Duodenal mucosa (tissue), 2 donors: ENCODE data around the gene CIZ1.
"Not testable (repeated sequence)": the region's sequence is repeated elsewhere in the genome, so short reads cannot be mapped to it uniquely, and the experiment has no call there.

Experiments
- H3K27ac ChIP-seq: one replicate; pipeline ENCODE4 v1.7.0; 2013; ENCODE audit warnings: low read depth, low read length
- H3K27me3 ChIP-seq, 2 donors: one replicate each; pipeline ENCODE4 v1.7.0; 2013; ENCODE audit warnings: low read length in 2 of 2, control low read depth in 1 of 2; ENCODE audit not compliant: insufficient read depth in 2 of 2, control insufficient read depth in 1 of 2
- H3K36me3 ChIP-seq, 2 donors: one replicate each; pipeline ENCODE4 v1.7.0; 2013; ENCODE audit warnings: low read length in 2 of 2, control low read depth in 1 of 2; ENCODE audit not compliant: insufficient read depth in 2 of 2, control insufficient read depth in 1 of 2
- H3K4me1 ChIP-seq, 2 donors: one replicate each; pipeline ENCODE4 v1.7.0; 2013; ENCODE audit warnings: low read length in 2 of 2, control low read depth in 1 of 2; ENCODE audit not compliant: insufficient read depth in 2 of 2, control insufficient read depth in 1 of 2
- H3K4me3 ChIP-seq, 2 donors: one replicate each; pipeline ENCODE4 v1.7.0; 2013; ENCODE audit warnings: low read length in 2 of 2, low read depth in 1 of 2
- H3K9ac ChIP-seq, 2 donors: one replicate each; pipeline ENCODE4 v1.7.0; 2013; ENCODE audit warnings: low read length in 2 of 2, low read depth in 1 of 2
- H3K9me3 ChIP-seq, 2 donors: one replicate each; pipeline ENCODE4 v1.7.0; 2013; ENCODE audit warnings: low read length in 2 of 2, control low read depth in 1 of 2; ENCODE audit not compliant: control insufficient read depth in 1 of 2

Gene CIZ1

GRCh38 chr9:128188209-128188608 lies 3.2 kb downstream of the CIZ1 start:
- no peaks in the 10 kb centered on the region for H3K9me3 ChIP-seq
- peaks cover 12 to 14% of the 10 kb centered on the region in 2 donors for H3K4me1 ChIP-seq
- no peak overlapping the region for H3K9ac ChIP-seq
- H3K27ac ChIP-seq, result no peak overlapping the region
- H3K36me3 ChIP-seq, result peaks cover 15 to 33% of the 10 kb centered on the region in 2 donors
- no peaks in the 10 kb centered on the region for H3K27me3 ChIP-seq
- no peak overlapping the region for H3K4me3 ChIP-seq

DNA sequence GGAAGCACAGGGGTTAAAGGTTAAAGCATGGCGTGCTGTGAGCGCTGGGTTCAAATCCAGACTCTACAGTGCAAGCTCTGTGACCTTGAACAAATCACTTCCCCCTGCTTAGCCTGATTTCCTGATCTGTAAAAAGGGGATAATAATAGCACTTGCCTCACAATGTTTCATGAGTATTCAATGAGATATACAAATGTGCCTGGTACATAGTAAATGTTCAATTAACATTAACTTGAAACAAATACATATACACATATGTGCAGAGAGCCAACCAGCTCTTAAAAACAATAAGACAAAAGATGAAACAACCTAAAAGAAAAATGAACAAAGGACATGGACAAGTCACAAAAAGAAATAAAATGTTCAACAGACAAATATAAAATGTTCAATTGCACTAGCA lies 4.0 kb downstream of the CIZ1 start:
- Histone ChIP-seq H3K9me3 (no peaks in the 10 kb centered on the region), H3K4me1 (peaks cover 12 to 14% of the 10 kb centered on the region in 2 donors), H3K27me3 (no peaks in the 10 kb centered on the region), H3K36me3 (peaks cover 15 to 38% of the 10 kb centered on the region in 2 donors), H3K9ac (no peak overlapping the region), H3K27ac (no peak overlapping the region), H3K4me3 (no peak overlapping the region)

- Histone ChIP-seq H3K4me3 (no peak overlapping the region), H3K27ac (no peak overlapping the region), H3K27me3 (no peaks in the 10 kb centered on the region), H3K9ac (no peak overlapping the region), H3K9me3 (no peaks in the 10 kb centered on the region), H3K4me1 (peaks cover 12 to 14% of the 10 kb centered on the region in 2 donors), H3K36me3 (peaks cover 15 to 38% of the 10 kb centered on the region in 2 donors)
These were observed 5.1 kb downstream of the CIZ1 start for GRCh38 chr9:128185979-128186965.

- H3K4me3 ChIP-seq, result no peak overlapping the region
- no peaks in the 10 kb centered on the region for H3K27me3 ChIP-seq
- H3K4me1 ChIP-seq, result no peaks in the 10 kb centered on the region
- H3K9me3 ChIP-seq, result no peaks in the 10 kb centered on the region
- H3K9ac ChIP-seq, result no peak overlapping the region
- peaks cover 36 to 67% of the 10 kb centered on the region in 2 donors for H3K36me3 ChIP-seq
- H3K27ac ChIP-seq, result no peak overlapping the region
These were observed 8.3 kb downstream of the CIZ1 start for GRCh38 chr9:128182893-128183588.

GRCh38 chr9:128181480-128181879 lies 9.9 kb downstream of the CIZ1 start:
- not testable (repeated sequence) for H3K27ac ChIP-seq, H3K9ac ChIP-seq, H3K27me3 ChIP-seq, H3K9me3 ChIP-seq, H3K4me3 ChIP-seq, H3K4me1 ChIP-seq
- peaks cover 38 to 73% of the 10 kb centered on the region in 2 donors for H3K36me3 ChIP-seq

DNA sequence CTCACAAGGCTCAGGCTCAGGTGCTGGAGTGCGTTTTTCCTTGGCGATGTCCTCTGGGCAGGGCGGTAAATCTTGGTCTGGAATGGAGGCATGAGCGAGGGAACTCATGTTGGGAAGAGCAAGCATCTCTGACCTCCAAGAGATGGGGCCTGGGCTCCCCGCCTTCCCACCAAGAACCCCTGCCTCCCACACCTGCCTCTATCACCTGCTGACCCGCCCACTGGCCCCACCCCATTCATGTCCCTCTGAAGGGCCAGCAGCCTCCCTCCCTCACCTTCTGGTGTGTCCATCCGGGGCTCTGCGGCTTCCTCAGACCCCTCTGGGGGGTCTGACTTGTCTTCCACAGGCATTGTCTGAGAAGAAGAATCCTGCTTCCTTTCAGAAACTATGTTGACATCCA lies 10.9 kb downstream of the CIZ1 start:
- no peak overlapping the region for H3K9ac ChIP-seq
- peaks cover 37 to 73% of the 10 kb centered on the region in 2 donors for H3K36me3 ChIP-seq
- H3K4me1 ChIP-seq, result no peaks in the 10 kb centered on the region
- no peak overlapping the region for H3K4me3 ChIP-seq
- H3K9me3 ChIP-seq, result no peaks in the 10 kb centered on the region
- H3K27me3 ChIP-seq, result no peaks in the 10 kb centered on the region
- H3K27ac ChIP-seq, result no peak overlapping the region

- H3K36me3 ChIP-seq, result peaks cover 37 to 73% of the 10 kb centered on the region in 2 donors
These were observed 11.4 kb downstream of the CIZ1 start for GRCh38 chr9:128180001-128180400.

DNA sequence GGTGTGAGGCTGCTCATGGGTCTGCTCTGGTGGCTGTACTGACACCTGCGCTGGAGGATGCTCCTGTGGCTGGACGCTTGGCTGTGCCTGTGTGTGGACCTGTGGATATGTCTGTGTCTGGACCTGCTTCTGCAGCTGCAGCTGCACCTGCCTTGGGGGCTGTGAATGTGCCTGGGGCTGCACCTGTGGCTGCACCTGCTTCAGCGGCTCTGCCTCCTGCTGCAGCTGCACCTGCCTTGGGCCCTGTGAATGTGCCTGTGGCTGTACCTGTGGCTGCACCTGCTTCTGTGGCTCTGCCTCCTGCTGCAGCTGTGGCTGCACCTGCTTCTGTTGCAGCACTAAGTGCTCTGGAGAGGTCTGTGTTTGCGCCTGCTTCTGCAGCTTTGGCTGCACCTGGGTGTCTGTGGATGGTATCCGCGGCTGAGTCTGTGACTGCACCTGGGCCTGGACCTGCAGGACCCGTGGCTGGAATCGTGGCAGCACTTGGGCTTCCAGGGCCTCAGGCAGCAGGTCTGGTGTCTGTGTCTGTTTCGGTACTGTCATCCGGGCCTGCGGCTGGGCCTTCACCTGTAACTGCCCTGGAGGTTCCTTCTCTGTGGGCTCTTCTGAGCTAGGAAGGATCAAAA lies 12.5 kb downstream of the CIZ1 start:
- Histone ChIP-seq H3K27ac (no peak overlapping the region), H3K4me3 (no peak overlapping the region), H3K9ac (no peak overlapping the region), H3K4me1 (no peaks in the 10 kb centered on the region), H3K27me3 (no peaks in the 10 kb centered on the region), H3K36me3 (peaks cover 43 to 77% of the 10 kb centered on the region in 2 donors), H3K9me3 (no peaks in the 10 kb centered on the region)

More at GRCh38 chr9:128180001-128180400, 11.4 kb downstream of the CIZ1 start:
- Histone ChIP-seq H3K4me1 (no peaks in the 10 kb centered on the region), H3K9ac (no peak overlapping the region), H3K27me3 (no peaks in the 10 kb centered on the region), H3K4me3 (no peak overlapping the region), H3K9me3 (no peaks in the 10 kb centered on the region), H3K27ac (no peak overlapping the region)

GRCh38 chr9:128175726-128176125 lies 15.6 kb downstream of the CIZ1 start:
- Histone ChIP-seq H3K4me3 (no peak overlapping the region), H3K9ac (no peak overlapping the region), H3K27me3 (no peaks in the 10 kb centered on the region), H3K9me3 (no peaks in the 10 kb centered on the region), H3K4me1 (no peaks in the 10 kb centered on the region), H3K36me3 (peaks cover 40 to 66% of the 10 kb centered on the region in 2 donors), H3K27ac (no peak overlapping the region)
